CD4-positive, alpha-beta T cell (primary cell): ENCODE measurements around the gene PRKCB. TPM values are rescaled to one million over a fixed set of nuclear protein-coding genes. Genes with fewer than 3 reads are reported as not detected.
A peak's percentile ranks its signal among the peaks of the same experiment; 100 is the strongest.

Experiments
- ATAC-seq: fragments of 200-7000 bp; cut with Tn5 transposase; one replicate; pipeline ENCODE4 v1.10.0; 2022; ENCODE audit warnings: mild to moderate bottlenecking; ENCODE audit not compliant: poor library complexity
- CTCF ChIA-PET: fragments of 350-600 bp; sonication (Branson Sonifier 250); formaldehyde crosslinking; loops from one replicate; lab custom pipeline; 2021; ENCODE audit warnings: antibody characterized with exemption, inconsistent platforms; lab: Charles Lee
- POLR2A ChIA-PET: fragments of 350-600 bp; sonication (Branson Sonifier 250); formaldehyde crosslinking; loops from one replicate; lab custom pipeline; 2021; ENCODE audit warnings: antibody characterized with exemption, inconsistent platforms; lab: Charles Lee
- DNase-seq, 14 experiments: peaks; one replicate each; pipeline ENCODE4 v3.0.0-alpha.2; 2013 to 2020; ENCODE audit warnings: mixed read lengths in 2 of 14
- H3K27ac ChIP-seq, 2 donors: one replicate each; pipeline versions ENCODE4 v1.5.1 to v1.7.0; 2013; ENCODE audit warnings: low read length in 2 of 2, low read depth in 1 of 2, mild to moderate bottlenecking in 1 of 2
- H3K27me3 ChIP-seq, 2 experiments: 1 replicate in 1 of 2; 2 replicates in 1 of 2; pipeline versions ENCODE4 v1.6.1 to v1.7.0; 2013; ENCODE audit warnings: low read length in 2 of 2, control low read depth in 1 of 2, mild to moderate bottlenecking in 1 of 2, moderate library complexity in 1 of 2; ENCODE audit not compliant: insufficient read depth in 2 of 2, control insufficient read depth in 1 of 2
- H3K36me3 ChIP-seq: one replicate; pipeline ENCODE4 v1.6.1; 2013; ENCODE audit warnings: low read length, control low read depth; ENCODE audit not compliant: insufficient read depth
- H3K4me1 ChIP-seq: one replicate; pipeline ENCODE4 v1.6.1; 2013; ENCODE audit warnings: low read length, control low read depth; ENCODE audit not compliant: insufficient read depth
- H3K4me3 ChIP-seq: one replicate; pipeline ENCODE4 v1.5.1; 2013; ENCODE audit warnings: mild to moderate bottlenecking, low read length, moderate library complexity
- H3K9me3 ChIP-seq, 2 experiments: 1 replicate in 1 of 2; 2 replicates in 1 of 2; pipeline versions ENCODE4 v1.6.1 to v1.7.0; 2013; ENCODE audit warnings: low read length in 2 of 2, mild to moderate bottlenecking in 2 of 2, control low read depth in 1 of 2, moderate library complexity in 1 of 2; ENCODE audit not compliant: control insufficient read depth in 1 of 2, insufficient read depth in 1 of 2
- H3K27ac Mint-ChIP-seq: one replicate; pipeline ENCODE4 v1.8.0; 2020; ENCODE audit warnings: mixed read lengths
- H3K27me3 Mint-ChIP-seq: one replicate; pipeline ENCODE4 v1.8.0; 2021; ENCODE audit warnings: mixed read lengths
- H3K36me3 Mint-ChIP-seq: one replicate; pipeline ENCODE4 v1.8.0; 2021; ENCODE audit warnings: low read depth, mixed read lengths
- H3K4me1 Mint-ChIP-seq: one replicate; pipeline ENCODE4 v1.8.0; 2021; ENCODE audit warnings: low read depth, mixed read lengths
- H3K4me3 Mint-ChIP-seq: one replicate; pipeline ENCODE4 v1.8.0; 2020; ENCODE audit warnings: mild to moderate bottlenecking, mixed read lengths
- H3K9me3 Mint-ChIP-seq: one replicate; pipeline ENCODE4 v1.8.0; 2020; ENCODE audit warnings: mixed read lengths
- CTCF ChIP-seq: fragments of 200-600 bp; IDR thresholded peaks from one replicate; pipeline ENCODE4 v1.8.0; 2022; ENCODE audit warnings: antibody characterized with exemption, mild to moderate bottlenecking
- intact Hi-C, 2 experiments: fragments of 100-400 bp; cut with DNase I in 1 of 2; cut with micrococcal nuclease in 1 of 2; formaldehyde crosslinking; loops; one replicate each; pipeline versions ENCODE4 v1.15.1 to v1.9.0; 2023 to 2025; cut with DNase I, micrococcal nuclease
- total RNA-seq, 174 experiments: library from RNA in 2 of 174; stranded (reverse) in 2 of 174; gene quantifications; one replicate each; pipeline ENCODE4 v1.2.3 and lab custom pipeline; 2021 to 2026

Gene PRKCB
- total RNA-seq, 2 experiments from 2014 or later, result 64.7 TPM

- Histone ChIP-seq H3K36me3 (peaks cover 14% of the 10 kb centered on the region), H3K4me3 (no peak overlapping the region), H3K27me3 (no peaks in the 10 kb centered on the region), H3K9me3 (no peaks in the 10 kb centered on the region), H3K27ac (no peak overlapping the region), H3K4me1 (peaks cover 38% of the 10 kb centered on the region)
- H3K27me3 Mint-ChIP-seq, result no peaks in the 10 kb centered on the region
- DNase-seq, result no peak
- no peak overlapping the region for H3K4me3 Mint-ChIP-seq
- ChIA-PET POLR2A (interaction anchor here (0.6 to 2.2 kb wide), 8 partner anchors 10 to 131 kb away, joined by 3 to 6 read pairs (median 4); no protein-coding TSS in a partner anchor), CTCF (interaction anchor here (0.7 to 1.7 kb wide), 2 partner anchors 14 to 63 kb away, joined by 3 to 5 read pairs; no protein-coding TSS in a partner anchor)
- TF ChIP-seq CTCF, result no peak
- peak overlapping the region; percentile 43 for H3K27ac Mint-ChIP-seq
- no peaks in the 10 kb centered on the region for H3K9me3 Mint-ChIP-seq
- peaks cover 28% of the 10 kb centered on the region for H3K36me3 Mint-ChIP-seq
- ATAC-seq, result no peak
- intact Hi-C loops, result loop anchor here in 1 of 2 experiments (5.0 kb wide), 2 partner anchors 72 to 78 kb away; no protein-coding TSS in a partner anchor
- H3K4me1 Mint-ChIP-seq, result peaks cover 86% of the 10 kb centered on the region
Observed at GRCh38 chr16:23879735-23880373, 44.1 kb downstream of the PRKCB start.

- no peaks in the 10 kb centered on the region for H3K9me3 ChIP-seq
- Mint-ChIP-seq H3K9me3 (no peaks in the 10 kb centered on the region), H3K4me1 (peaks cover 65% of the 10 kb centered on the region), H3K36me3 (peaks cover 23% of the 10 kb centered on the region), H3K4me3 (no peak overlapping the region), H3K27ac (no peak overlapping the region), H3K27me3 (no peaks in the 10 kb centered on the region)
- intact Hi-C loops, result no loop called here
- ChIA-PET POLR2A (interaction anchor here (1.1 to 1.5 kb wide), 2 partner anchors 10 to 60 kb away, joined by 3 to 4 read pairs; no protein-coding TSS in a partner anchor), CTCF (interaction anchor here (0.8 to 1.3 kb wide), 2 partner anchors 12 to 84 kb away, joined by 3 read pairs; no protein-coding TSS in a partner anchor)
- DNase-seq, result no peak
- no peak overlapping the region for H3K4me3 ChIP-seq
- no peak for ATAC-seq
- H3K36me3 ChIP-seq, result peaks cover 2% of the 10 kb centered on the region
- TF ChIP-seq CTCF, result no peak
- peaks cover 10% of the 10 kb centered on the region for H3K4me1 ChIP-seq
- no peaks in the 10 kb centered on the region for H3K27me3 ChIP-seq
- H3K27ac ChIP-seq, result no peak overlapping the region
Observed at GRCh38 chr16:23889189-23889588, 53.4 kb downstream of the PRKCB start.

GRCh38 chr16:23893986-23894385, 58.2 kb downstream of the PRKCB start:
- no peak for TF ChIP-seq CTCF
- H3K9me3 ChIP-seq, result no peaks in the 10 kb centered on the region
- DNase-seq (no peak), ATAC-seq (no peak)
- H3K4me3 Mint-ChIP-seq, result no peak overlapping the region
- no peaks in the 10 kb centered on the region for H3K27me3 Mint-ChIP-seq
- H3K4me3 ChIP-seq, result no peak overlapping the region
- peak overlapping the region; percentile 63 for H3K27ac Mint-ChIP-seq
- H3K9me3 Mint-ChIP-seq, result no peaks in the 10 kb centered on the region
- peaks cover 71% of the 10 kb centered on the region for H3K4me1 Mint-ChIP-seq
- ChIA-PET CTCF (interaction anchor here (1.7 kb wide), 1 partner anchor 14 kb away, joined by 5 read pairs; no protein-coding TSS in a partner anchor), POLR2A (interaction anchor here (1.1 kb wide), 1 partner anchor 10 kb away, joined by 4 read pairs; no protein-coding TSS in a partner anchor)
- no peaks in the 10 kb centered on the region for H3K36me3 ChIP-seq
- no peak overlapping the region for H3K27ac ChIP-seq
- H3K4me1 ChIP-seq, result peaks cover 18% of the 10 kb centered on the region
- no peaks in the 10 kb centered on the region for H3K27me3 ChIP-seq
- peaks cover 14% of the 10 kb centered on the region for H3K36me3 Mint-ChIP-seq
- intact Hi-C loops, result no loop called here
